HG02610 (cell line): ENCODE data around the gene PNLIPRP2.

Experiments used
- ATAC-seq: cut with Tn5 transposase; IDR thresholded peaks from one replicate; pipeline ENCODE4 v1.9.1; 2021; ENCODE audit warnings: mild to moderate bottlenecking, moderate library complexity; ENCODE audit not compliant: unreplicated experiment

PNLIPRP2 gene

DNA sequence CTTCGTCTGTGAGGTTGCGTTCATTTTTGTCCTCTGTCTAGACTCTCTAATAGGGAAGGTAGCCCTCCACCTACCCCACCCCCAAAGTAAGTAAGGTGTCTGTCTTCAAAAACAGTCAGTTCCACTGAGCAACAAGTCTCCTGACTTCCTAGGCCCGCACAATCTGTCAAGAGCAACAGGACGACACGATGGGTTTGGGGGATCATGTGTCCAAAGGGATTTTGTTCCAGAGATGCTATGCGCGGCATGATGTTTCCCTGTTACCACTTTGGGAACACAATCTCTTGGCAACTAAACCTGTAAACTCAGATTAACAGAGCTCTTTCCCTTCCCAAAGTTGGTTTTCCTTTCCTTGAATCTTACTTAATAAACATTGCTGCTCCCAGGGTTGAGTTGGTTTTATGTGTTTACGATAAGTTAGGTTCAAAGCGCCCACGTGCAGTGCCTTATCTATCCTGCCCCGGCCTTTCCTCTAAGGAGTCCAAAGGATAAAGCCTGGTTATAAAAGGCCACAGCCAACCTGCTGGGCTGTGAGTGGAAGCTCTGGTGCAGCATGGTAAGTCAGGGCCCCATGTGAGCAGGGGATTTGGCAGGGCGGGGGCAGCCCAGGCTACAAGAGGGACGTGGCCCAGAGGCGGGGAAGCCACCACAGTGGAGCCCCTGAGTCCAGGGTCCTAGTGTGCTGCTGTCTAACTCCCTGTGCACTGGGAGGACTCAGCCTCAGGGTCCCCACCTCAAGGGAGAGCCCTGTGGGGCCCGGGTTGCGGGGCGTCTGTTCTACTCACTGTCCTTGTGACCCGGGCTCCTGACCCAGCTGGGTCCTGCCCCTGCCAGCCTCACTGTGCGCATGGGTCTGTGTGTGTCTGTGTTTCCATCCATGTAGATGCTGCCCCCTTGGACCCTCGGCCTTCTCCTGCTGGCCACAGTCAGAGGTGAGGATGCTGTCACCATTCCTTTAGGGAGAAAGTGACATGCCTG is at the start of gene PNLIPRP2:
Gene PNLIPRP2 (plus strand): TSS at position 531 of the 978 bp plus-strand sequence.
- no peak for ATAC-seq

DNA sequence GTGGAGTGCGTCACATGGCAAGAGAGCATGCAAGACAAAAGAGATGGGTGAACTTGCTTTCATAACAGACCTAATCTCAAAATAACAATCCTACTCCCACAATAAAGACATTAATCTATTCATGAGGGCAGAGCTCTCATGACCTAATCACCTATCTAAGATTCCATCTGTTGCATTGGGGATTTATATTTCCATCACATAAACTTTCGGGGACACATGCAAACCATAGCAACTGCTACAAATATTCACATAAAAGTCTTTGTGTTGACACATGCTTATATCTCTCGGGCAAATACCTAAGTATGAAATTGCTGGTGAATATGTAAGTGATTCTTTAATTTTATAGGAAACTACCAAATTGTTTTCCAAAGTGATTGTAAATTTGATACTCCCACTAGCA is 46.0 kb upstream of the PNLIPRP2 start:
- ATAC-seq, result no peak

DNA sequence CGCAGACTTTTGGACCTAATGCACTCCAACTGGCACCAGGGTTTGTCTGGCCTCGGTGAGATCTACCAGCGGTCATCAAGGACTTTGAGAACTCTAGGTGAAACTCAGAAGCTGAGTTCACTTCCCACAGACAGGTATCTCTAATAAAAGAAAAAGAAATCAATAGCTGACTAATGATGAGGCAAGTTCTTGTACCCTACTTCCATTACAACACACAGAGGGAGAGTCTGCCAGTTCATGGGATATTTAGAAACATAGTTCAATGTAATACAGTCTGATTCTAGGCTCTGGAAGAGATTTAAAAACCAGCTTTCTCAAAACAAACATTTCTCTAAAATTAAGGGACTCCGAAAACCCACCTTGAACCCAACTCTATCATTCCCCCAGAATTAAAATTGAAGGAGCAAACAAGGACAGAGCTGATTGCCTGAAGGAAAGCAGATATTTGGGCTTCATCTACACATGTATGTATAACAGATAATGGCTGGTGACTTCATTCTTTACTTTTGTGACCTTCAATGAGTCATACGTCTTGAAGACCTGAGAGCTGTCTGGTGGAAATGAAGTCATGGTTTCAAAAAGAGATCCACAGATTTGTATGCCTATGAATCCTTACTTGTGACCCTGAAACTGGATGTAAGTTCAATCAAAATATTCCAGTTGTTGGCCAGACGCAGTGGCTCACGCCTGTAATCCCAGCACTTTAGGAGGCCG is 32.7 kb upstream of the PNLIPRP2 start:
- ATAC-seq, result no peak

DNA sequence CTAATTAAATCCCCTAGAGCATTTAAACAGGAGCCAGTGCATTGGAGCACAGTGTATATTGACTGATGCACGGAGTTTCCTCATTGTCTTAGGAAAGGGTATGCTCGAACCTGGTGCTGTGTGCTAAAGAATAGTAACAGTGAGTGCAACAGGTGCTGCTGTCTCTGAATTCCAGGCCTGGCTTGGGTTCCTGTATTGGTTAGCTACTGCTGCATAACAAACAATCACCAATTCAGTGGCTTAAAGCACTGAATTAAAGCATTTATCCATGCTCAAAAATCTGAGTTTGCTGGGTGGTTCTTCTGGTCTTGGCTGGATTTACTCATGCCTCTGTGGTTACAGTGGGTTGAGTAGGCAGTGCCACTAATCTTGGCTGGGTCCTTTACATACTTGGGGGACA is 31.8 kb upstream of the PNLIPRP2 start:
- ATAC-seq, result no peak

DNA sequence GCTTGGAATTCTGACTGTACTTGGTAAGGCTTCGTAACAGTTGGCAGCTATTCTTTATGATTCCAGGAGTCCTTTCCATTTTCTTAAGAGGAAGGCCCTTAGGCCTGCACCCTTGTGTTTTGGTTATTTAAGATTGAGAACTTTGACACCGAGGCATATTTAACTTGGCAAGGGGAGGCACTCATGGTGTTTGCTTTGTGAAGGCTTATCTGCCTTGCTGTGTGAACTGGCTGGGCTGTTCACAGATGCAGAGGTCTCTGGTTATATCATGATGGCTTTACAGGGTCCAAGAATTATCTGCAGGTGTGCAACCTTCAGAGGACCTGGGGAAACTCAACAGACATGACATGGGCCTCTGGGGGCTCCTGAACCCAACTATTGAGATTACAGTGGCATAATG is 30.8 kb upstream of the PNLIPRP2 start:
- ATAC-seq, result no peak

DNA sequence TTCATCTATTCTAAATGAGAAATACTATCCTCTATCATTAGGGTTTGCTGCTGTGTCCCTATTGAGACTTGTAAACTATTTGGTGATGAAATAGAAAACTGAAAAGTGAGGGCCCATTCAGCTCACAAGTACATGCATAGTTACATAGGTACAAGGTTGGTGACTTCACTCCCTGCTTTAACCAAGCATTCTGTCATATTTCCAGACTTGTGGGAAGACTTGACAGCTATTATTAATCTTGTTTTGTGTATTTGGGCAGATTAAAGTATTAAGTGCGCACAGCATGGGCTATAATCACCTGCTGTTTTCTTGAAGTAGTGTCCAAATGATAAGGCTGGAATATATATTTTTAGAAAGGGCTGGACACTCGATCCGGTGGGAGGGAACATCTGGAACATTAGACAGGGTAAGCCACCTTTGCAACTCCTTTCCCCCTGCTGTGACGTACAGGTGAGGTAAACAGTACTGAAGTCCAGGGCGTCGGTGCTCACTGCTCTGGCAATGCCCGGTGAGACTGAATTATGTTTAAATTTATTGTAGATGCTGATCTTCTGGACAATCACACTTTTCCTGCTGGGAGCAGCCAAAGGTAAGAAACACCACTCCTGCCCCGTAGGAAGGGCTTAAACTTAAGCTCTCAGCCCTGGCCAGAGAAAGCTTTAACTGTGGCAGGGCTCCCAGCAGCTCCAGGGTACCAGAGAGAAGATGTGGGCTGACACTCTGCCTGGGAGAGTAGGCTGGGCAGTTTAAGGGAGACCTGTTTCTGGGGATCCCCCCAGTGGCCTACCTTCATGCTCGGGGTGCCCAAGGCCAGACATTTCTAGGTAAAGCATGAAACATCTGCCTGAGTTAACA is 29.9 kb upstream of the PNLIPRP2 start, which contains the start of gene PNLIPRP1:
Gene PNLIPRP1 (plus strand): TSS at position 370 of the 855 bp plus-strand sequence. CDS start 171 bp downstream, at position 541.
- no peak for ATAC-seq

DNA sequence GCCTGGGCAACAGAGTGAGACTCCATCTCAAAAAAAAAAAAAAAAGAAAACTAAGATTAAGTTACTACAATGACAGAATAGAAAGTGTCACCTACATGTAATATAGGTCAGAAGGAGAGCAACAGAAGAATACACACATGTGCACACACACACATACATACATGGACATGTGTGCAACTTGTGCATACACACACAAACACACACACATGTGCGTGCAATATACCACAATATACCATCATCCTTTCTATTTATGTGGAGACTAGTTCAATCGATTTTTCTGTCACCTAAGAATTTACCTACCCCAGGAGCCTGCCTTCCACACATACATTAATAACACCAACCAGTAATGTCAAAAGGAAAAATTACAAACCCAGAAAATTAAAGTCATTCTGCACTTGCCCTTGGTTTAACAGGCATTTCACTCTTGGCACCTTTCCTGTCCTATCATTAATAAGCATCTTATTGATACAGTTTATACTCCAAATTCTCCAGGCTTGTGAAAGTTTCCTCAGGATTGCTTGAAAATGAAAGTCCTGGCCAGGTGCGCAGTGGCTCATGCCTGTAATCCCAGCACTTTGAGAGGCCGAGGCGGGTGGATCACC is 27.5 kb upstream of the PNLIPRP2 start:
- no peak for ATAC-seq

DNA sequence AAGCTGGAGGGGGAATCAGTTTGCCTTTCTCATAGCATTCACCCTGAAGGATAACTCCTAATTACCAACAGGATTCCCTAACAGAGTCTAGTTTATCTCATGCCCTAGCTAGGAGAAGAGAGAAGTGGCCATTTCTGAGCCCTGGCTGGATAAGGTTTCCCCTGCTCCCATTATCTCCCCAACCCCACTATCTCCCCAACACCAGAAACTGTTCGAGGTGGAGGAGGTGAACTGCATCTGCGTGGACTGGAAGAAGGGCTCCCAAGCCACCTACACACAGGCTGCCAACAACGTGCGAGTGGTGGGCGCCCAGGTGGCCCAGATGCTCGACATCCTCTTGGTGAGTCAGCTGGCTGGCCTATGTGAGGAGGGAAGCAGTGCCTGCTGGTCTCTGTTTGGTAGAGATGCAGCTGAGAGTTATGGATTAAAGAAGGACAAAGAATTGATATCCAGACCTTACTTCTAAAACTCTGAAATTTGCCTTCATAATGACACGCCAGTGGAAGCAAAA is 26.2 kb upstream of the PNLIPRP2 start:
- ATAC-seq, result no peak

DNA sequence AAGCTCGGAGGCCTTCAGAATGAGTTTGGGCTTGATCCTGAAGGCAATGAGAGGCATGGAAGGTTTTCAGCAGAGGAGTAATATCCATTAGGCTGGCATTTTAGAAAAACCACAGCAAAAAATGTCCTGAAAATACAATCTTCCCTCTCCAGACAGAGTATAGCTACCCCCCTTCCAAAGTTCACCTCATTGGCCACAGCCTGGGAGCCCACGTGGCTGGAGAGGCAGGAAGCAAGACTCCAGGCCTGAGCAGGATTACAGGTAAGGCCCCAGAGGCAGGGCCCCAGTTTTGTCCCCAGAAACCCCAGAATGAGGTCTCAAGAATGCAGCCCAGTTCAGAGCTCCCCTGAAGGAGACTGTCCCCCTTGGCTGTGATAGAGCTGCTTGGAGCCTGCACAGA is 24.7 kb upstream of the PNLIPRP2 start:
- no peak for ATAC-seq

DNA sequence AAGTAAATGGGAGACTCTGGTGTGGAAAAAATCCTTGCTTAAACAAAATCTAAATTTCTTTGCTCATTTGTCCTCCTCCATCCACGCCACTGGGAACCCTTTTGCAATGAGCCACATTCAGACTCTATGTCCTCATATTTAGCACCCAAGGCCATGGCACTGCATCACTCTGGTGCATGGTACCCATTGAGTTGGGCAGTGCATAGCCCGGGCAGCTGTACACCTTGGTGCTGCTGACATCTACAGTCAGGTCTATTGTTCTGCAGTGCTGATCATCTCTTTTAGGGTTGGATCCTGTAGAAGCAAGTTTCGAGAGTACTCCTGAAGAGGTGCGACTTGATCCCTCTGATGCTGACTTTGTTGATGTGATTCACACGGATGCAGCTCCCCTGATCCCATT is 23.2 kb upstream of the PNLIPRP2 start:
- no peak for ATAC-seq

DNA sequence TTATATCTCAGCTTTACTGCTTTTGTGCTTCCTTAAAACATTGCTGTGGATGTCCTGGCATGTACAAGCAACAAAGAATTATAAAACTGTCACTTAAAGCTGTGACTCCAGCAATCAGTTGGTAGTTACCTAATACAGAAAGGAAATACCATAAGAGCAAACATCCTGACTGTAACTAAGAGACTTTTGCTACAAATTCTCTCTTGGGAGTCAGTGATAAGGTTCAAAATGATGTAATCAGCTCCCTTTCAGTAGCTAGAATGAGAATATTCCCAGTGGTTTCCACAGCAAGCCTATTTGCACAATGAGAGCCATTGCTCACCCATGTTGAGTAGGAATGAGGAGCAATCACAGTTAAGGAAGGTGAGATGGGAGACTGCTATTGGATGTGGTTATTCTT is 22.4 kb upstream of the PNLIPRP2 start:
- ATAC-seq, result no peak

DNA sequence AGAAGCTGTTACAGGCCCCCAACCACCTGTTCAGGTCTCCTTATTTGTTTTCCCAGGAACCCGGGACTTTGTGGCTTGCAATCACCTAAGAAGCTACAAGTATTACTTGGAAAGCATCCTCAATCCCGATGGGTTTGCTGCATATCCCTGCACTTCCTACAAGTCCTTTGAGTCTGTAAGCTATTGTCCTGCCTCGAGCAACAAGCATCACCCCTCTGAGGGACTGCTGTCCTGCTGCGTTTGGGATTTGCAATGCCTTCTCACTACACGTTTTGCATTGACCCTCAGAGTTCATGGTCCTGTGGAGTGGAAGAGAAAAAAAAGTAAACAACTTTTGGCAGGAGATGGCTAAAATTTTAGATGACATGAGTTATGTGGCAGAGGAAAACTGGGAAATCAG is 20.8 kb upstream of the PNLIPRP2 start:
- no peak for ATAC-seq

DNA sequence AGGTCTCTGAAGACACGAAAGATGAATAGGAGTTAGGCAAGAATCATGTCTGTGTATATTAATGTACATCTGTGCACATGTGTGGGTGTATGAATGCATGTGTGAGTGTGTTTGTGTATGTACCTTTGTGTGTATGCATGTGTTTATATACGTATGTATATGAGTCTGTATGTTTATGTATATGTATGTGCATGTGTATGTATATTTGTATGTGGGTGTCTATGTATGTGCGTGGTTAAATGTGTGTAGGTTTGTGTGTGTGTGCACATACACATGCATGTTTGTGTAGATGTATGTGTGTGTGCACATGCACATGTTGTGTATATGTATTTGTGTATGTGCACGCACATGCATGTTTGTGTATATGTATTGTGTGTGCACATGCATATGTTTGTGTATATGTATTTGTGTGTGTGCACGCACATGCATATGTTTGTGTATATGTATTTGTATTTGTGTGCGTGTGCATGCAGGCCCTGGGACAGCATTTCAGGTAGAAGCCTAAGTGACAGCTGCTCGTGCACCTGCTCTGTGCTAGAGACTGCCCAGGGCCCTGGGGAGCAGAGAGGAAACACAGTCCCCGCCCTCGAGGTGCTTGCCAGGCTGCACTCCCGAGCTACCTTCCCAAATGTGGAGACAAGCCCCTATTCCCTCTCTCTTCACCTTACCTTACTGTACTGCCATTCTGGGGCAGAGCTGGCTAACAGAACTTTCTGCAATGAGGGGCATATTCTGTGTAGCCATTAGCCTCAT is 17.9 kb upstream of the PNLIPRP2 start:
- no peak for ATAC-seq

DNA sequence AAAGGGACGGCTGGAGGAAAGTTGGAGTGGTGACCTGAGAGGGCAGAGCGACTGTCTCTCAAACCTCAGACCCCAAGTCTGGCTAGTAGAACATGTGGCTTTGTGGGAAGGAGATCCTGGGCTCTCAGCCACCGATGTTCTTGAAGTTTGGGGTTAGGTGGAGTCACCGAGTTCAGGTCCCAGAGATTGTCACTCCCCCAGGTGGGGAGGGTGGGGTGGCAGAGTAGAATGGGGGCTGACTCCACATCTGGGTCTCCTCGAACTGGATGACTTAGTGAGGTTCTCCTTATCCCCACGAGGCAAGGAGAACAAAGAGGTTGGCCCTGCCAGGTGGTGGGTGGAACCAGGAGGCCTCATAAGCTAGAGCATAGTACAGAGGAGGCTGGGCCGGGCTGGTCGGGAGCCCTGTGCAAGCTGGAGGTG is 14.7 kb upstream of the PNLIPRP2 start:
- ATAC-seq, result no peak

DNA sequence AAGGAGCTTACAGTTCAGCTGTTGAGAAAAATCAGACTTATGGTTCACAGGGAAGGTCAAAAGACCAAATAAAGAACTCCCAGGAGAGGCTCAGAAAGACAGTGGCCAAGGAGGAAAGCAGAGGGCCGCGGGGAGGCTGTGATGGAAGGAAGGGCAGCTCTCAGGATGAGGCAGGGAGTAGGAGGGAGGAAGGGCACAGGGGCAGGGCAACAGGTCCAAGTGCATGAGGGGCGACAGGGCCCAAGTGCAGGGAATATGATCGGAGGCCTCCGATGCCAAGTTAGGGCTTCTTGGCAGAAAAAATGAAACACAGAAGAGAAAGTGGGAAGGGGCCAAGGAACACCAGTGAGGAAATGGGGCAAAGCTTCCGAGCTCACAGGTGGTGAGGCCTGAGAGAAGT is 13.4 kb upstream of the PNLIPRP2 start:
- no peak for ATAC-seq

DNA sequence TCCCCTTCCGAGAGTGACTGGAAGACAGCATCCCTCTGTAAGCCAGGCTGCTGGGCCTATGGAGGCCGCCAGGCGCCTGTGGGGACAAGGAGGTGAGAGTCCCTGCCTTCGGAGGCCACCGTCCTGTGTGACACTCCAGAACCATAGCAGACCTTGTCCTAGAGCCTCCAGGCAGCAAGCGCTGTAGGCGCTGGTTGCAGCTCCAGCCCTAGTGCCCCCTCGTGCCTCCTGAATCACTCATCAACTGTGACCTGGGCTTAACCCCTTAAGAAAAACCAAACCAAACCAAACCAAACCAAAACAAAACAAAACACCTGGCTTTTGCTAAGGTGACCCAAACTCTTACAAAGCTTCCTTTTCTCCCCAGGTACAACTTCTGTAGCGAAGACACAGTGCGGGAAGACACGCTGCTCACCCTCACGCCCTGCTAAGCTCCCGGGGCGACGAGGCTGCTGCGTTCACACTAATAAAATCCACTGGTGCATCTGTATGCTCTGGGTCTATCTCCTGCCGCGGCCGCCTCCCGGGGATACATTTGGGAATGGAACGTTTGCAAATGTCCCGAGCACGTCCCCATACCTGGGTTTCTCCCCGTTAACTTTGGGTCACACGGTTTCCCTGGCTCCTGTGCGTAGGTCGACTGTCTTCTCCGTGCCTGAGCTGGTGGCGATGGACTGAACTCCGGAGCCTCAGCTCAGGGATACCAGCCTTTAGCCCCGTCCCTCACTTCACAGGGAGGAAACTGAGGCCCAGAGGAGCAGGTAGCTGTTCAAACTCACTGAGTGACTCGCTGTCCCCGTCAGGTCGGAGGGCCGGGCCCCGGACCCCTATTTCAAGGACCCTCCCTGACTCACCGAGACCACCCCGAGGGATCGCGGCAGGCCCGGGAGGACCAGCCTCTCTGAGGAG is 11.8 kb upstream of the PNLIPRP2 start:
- ATAC-seq, result no peak

DNA sequence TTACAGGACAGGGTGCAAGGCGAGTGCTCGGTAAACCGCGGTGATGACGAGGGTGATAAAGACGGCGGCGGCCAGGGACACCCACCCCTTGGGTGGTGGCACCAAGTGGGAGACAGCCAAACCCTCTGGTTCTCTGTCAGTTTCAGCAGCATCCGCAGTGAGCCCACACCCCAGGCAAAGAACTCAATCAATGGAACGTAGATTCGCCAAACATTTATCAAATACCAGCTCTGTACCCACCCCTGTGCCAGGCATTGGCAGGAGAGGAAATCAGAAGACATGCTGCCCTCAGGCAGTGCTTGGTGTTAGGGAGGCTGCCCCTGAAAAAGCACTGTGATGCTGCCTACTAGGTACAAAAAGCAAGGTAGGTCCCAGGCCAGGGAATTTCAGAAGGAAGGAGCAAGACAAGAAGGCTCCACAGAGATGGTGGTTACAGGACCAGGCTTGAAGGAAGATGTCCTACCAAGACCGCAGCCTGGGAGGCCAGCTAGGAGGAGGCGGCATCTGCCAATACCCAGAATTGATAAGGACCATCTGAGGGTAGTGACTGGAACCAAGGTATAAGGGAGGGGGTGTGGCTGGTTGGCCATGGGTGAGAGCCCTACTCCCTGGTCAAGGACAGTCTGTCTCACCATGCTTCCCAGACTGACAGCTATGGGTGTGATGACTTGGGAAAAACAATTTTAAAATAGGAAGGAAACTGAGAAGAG is 10.2 kb upstream of the PNLIPRP2 start:
- ATAC-seq, result no peak

DNA sequence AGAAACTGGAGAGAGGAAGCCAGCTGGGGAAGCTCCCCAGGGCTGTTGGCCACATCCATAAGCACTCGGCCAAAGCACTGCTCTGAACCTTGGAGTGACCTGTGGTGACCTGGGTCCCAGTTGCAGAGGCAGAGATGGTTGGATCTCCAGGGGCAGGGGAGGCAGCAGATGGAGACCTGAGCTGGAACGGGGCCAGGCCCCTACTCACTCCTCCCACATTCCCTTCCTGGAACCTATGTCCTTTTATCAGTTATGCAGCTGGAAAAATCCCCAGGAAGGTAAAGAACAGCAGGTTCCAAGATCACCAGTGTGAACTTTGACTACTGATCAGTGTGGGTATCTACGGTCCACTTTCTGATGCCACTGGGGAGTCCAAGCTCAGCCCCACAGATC is 9.6 kb upstream of the PNLIPRP2 start:
- ATAC-seq, result no peak
